Measurements from ENCODE around the gene FCSK.

Gene FCSK

DNA sequence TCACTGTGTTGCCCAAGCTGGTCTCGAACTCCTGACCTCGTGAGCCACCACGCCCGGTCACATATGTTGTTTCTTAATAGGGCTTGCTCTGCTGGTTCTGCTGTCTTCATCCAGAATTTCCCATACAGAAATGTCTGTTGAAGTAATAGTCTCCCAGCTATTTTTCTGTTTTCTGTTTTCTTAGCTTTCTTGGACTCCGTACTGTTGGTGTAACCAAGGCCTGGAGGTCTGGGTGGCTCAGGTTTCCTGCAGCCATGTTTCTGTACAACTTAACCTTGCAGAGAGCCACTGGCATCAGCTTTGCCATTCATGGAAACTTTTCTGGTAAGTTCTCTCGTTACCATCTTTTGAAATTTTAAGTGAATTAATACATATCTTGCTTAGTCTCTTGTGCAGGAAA, 72.0 kb downstream of the FCSK start:
- DNase-seq = no peak

DNA sequence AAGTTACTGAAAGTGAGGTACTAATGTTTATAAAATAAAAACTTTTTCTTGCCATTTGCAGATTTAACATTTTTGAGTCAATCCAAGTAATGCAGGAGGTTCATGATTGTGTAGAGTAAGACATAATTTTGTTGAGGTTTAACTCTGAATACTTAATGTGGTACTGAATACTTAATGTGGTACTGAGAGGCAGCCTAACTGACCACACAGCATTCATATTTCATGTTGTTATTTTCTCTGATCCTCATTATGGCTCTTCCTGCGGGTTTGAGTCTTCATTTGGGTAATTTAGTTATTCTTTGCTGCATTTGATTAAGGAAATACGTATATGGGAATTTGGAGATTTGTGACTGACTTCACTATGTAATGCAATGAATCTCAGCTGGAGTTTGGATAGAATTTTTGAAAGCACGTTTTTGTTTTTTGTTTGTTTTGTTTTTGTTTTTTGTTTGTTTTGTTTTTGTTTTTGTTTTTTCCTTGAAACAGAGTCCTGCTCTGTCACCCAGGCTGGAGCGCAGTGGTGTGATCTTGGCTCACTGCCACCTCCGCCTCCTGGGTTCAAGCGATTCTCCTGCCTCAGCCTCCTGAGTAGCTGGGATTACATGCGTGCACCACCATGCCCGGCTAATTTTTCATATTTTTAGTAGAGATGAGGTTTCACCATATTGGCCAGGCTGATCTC, 73.1 kb downstream of the FCSK start:
- no peak for DNase-seq

GRCh38 chr16:70529051-70529777, 74.8 kb downstream of the FCSK start:
- DNase-seq = no peak

Data from NCI-H2107 (cell line).